A549 (cell line): ENCODE results near the gene ADAM19. TPM values are rescaled to one million over a fixed set of nuclear protein-coding genes. Genes with fewer than 3 reads are reported as not detected.

Experiments used
- ATAC-seq, 2 experiments: fragments of 200-7000 bp in 1 of 2; fragments of >200 bp in 1 of 2; cut with Nextera tagmentation in 1 of 2; cut with Tn5 transposase in 1 of 2; 3 replicates each; pipeline versions ENCODE4 v1.8.0 to v1.9.1; 2018 to 2020; ENCODE audit warnings: mild to moderate bottlenecking in 1 of 2, moderate library complexity in 1 of 2
- CTCF ChIA-PET: fragments of 300-600 bp; sonication (Branson Sonifier 250); formaldehyde crosslinking; extraction: SDS; loops from one replicate; lab custom pipeline; 2021; ENCODE audit warnings: antibody characterized with exemption, inconsistent platforms; lab: Yijun Ruan, JAX
- POLR2A ChIA-PET: fragments of 350-600 bp; formaldehyde crosslinking; extraction: SDS; loops from one replicate; lab custom pipeline; 2021; ENCODE audit warnings: antibody characterized with exemption, inconsistent platforms; lab: Yijun Ruan, JAX
- DNase-seq, 2 experiments: peaks; one replicate each; pipeline versions ENCODE4 v3.0.0 to v3.0.0-alpha.2; 2011 to 2016; ENCODE audit warnings: low read depth in 1 of 2, low spot score in 1 of 2
- FAIRE-seq: peaks from 2 replicates; lab custom pipeline; 2011; peaks lifted over from hg19 to GRCh38; lab: Jason Lieb, UNC
- H3K27ac ChIP-seq, 2 experiments: fragments of >200 bp; sonication (Bioruptor Twin); formaldehyde crosslinking; 3 replicates each; pipeline ENCODE4 v1.5.1; 2016 to 2017
- H3K4me1 ChIP-seq: fragments of >200 bp; sonication (Bioruptor Twin); formaldehyde crosslinking; 3 replicates; pipeline ENCODE4 v1.6.1; 2016
- H3K4me2 ChIP-seq: fragments of >200 bp; sonication (Bioruptor Twin); formaldehyde crosslinking; 3 replicates; pipeline ENCODE4 v1.6.1; 2016
- H3K4me3 ChIP-seq: fragments of >200 bp; sonication (Bioruptor Twin); formaldehyde crosslinking; 3 replicates; pipeline ENCODE4 v1.5.1; 2016
- H3K9me3 ChIP-seq: fragments of >200 bp; sonication (Bioruptor Twin); formaldehyde crosslinking; 3 replicates; pipeline ENCODE4 v1.6.1; 2016
- CBX2 ChIP-seq: fragments of 200-600 bp; sonication (generic); IDR thresholded peaks from 2 replicates; pipeline ENCODE4 v1.6.1; 2016; ENCODE audit warnings: low read depth, mild to moderate bottlenecking, borderline replicate concordance
- EHF ChIP-seq: fragments of 250-450 bp; sonication (Bioruptor Pico); IDR thresholded peaks from 2 replicates; pipeline ENCODE4 v1.5.0; 2020; ENCODE audit warnings: mild to moderate bottlenecking
- EHMT2 ChIP-seq: fragments of 200-600 bp; sonication (generic); IDR thresholded peaks from 2 replicates; pipeline ENCODE4 v1.6.1; 2016; ENCODE audit warnings: antibody characterized with exemption, low read depth, mild to moderate bottlenecking, moderate library complexity
- HDAC2 ChIP-seq: fragments of 200-600 bp; sonication (generic); IDR thresholded peaks from 2 replicates; pipeline ENCODE4 v1.6.1; 2016
- JUN ChIP-seq, 2 experiments: fragments of >200 bp; sonication (Bioruptor Twin); formaldehyde crosslinking; IDR thresholded peaks; 2 replicates in 1 of 2; 3 replicates in 1 of 2; pipeline ENCODE4 v1.6.1; 2016 to 2017
- JUNB ChIP-seq: fragments of >200 bp; sonication (Bioruptor Twin); formaldehyde crosslinking; IDR thresholded peaks from 2 replicates; pipeline ENCODE4 v1.6.1; 2016
- KDM1A ChIP-seq: fragments of 200-600 bp; sonication (generic); IDR thresholded peaks from 2 replicates; pipeline ENCODE4 v1.6.1; 2016; ENCODE audit warnings: low read depth, mild to moderate bottlenecking
- KDM5A ChIP-seq: fragments of 200-600 bp; sonication (generic); IDR thresholded peaks from 2 replicates; pipeline ENCODE4 v1.6.1; 2016; ENCODE audit warnings: antibody characterized with exemption, mild to moderate bottlenecking
- MAFK ChIP-seq: fragments of 450-650 bp; IDR thresholded peaks from 2 replicates; pipeline ENCODE4 v1.6.1; 2014; ENCODE audit not compliant: partially characterized antibody
- MAZ ChIP-seq: fragments of 150-350 bp; IDR thresholded peaks from 2 replicates; pipeline ENCODE4 v1.6.1; 2014; ENCODE audit warnings: antibody characterized with exemption, low read depth, low read length, borderline replicate concordance
- MYC ChIP-seq: IDR thresholded peaks from 2 replicates; pipeline ENCODE4 v1.6.1; 2012; ENCODE audit warnings: mild to moderate bottlenecking, inconsistent platforms, low read length, improper control_type of control experiment, borderline replicate concordance
- NPAS2 ChIP-seq: fragments of 250-450 bp; sonication (Bioruptor Pico); IDR thresholded peaks from 2 replicates; pipeline ENCODE4 v1.8.0; 2022; ENCODE audit warnings: mild to moderate bottlenecking, moderate library complexity, borderline replicate concordance
- POLR2A ChIP-seq: IDR thresholded peaks from 2 replicates; pipeline ENCODE4 v1.6.1; 2012; ENCODE audit warnings: mild to moderate bottlenecking, low read length
- POLR2AphosphoS2 ChIP-seq: conservative IDR thresholded peaks from 2 replicates; pipeline ENCODE4 v1.6.1; 2012; ENCODE audit warnings: low read length, improper control_type of control experiment, inconsistent platforms
- RFX5 ChIP-seq: fragments of 450-650 bp; IDR thresholded peaks from 2 replicates; pipeline ENCODE4 v1.7.1; 2014; ENCODE audit warnings: antibody characterized with exemption, mild to moderate bottlenecking, moderate library complexity
- RNF2 ChIP-seq: fragments of 200-600 bp; sonication (generic); IDR thresholded peaks from 2 replicates; pipeline ENCODE4 v1.6.1; 2016; ENCODE audit warnings: low read depth, mild to moderate bottlenecking, antibody characterized with exemption, moderate library complexity, borderline replicate concordance
- SREBF2 ChIP-seq: fragments of 450-650 bp; IDR thresholded peaks from 2 replicates; pipeline ENCODE4 v1.6.1; 2014; ENCODE audit warnings: mild to moderate bottlenecking, moderate library complexity
- TP53 ChIP-seq: fragments of 250-450 bp; sonication (Bioruptor Pico); IDR thresholded peaks from 2 replicates; pipeline ENCODE4 v1.5.0; 2021; ENCODE audit warnings: mild to moderate bottlenecking, moderate library complexity
- WGBS: methylation state at CpG from one replicate; pipeline ENCODE4 v1.1.6; 2017; ENCODE audit errors: missing lambda C conversion rate; 5-methylcytosine and 5-hydroxymethylcytosine counted together
- polyA plus RNA-seq, 4 experiments: library from polyadenylated mRNA; depleted of rRNA in 3 of 4; stranded (reverse); fragments of >200 nt; fragmentation: RNase III in 1 of 4; extraction: RNeasy Plus Mini Kit Qiagen cat#74134 plus additional on column Dnase treatment in 1 of 4; gene quantifications; 2 replicates in 3 of 4; 3 replicates in 1 of 4; pipeline ENCODE4 v1.2.3, GENCODE V29; 2011 to 2017
- TF ChIP-seq, protein P1 (sequence below): fragments of 450-650 bp; IDR thresholded peaks from 2 replicates; pipeline ENCODE4 v1.6.1; 2014; ENCODE audit warnings: antibody characterized with exemption
- TF ChIP-seq, protein P2 (sequence below): fragments of >200 bp; sonication (Bioruptor Twin); formaldehyde crosslinking; IDR thresholded peaks from 3 replicates; pipeline ENCODE4 v1.6.1; 2016
- TF ChIP-seq, protein P3 (sequence below): fragments of >200 bp; sonication (Bioruptor Twin); formaldehyde crosslinking; IDR thresholded peaks from 3 replicates; pipeline ENCODE4 v1.5.1; 2016
- TF ChIP-seq, protein P4 (sequence below): IDR thresholded peaks from 2 replicates; pipeline ENCODE4 v1.6.1; 2012
- TF ChIP-seq, protein P5 (sequence below): fragments of 200-600 bp; sonication (generic); IDR thresholded peaks from 2 replicates; pipeline ENCODE4 v1.6.1; 2016; ENCODE audit warnings: antibody characterized with exemption, mild to moderate bottlenecking, moderate library complexity
- TF ChIP-seq, protein P6 (sequence below): fragments of 150-350 bp; IDR thresholded peaks from 2 replicates; pipeline ENCODE4 v1.6.1; 2014; ENCODE audit warnings: low read depth, mild to moderate bottlenecking, low read length

Gene ADAM19
- polyA plus RNA-seq, 2 of the 4 experiments (the other 2 are of a cell fraction): 7.7 to 15.2 TPM

DNA sequence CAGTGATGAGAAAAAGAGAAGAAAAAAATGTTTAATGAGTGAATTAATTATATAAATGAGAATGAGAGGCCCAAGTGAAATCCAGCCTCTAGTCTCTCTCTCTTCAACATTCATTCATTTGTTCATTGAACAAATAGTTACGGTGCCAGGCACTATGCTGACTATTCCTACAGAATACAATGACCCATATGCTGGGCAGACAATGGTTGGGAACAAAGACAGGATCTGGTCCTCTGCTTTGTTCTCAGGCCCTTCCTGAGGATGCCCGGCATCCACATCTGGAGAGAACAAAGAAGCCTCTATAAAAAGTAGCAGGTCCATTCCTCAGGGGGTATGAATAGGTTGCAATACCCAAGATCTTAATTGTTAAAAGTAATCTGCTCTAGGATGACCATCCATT lies 6.9 kb downstream of the ADAM19 start:
- WGBS: 83% methylated on average over 2 of the region's 2 CpGs
- no peak for DNase-seq
- Histone ChIP-seq H3K4me2 (no peak overlapping the region), H3K4me3 (no peak overlapping the region), H3K9me3 (no peaks in the 10 kb centered on the region), H3K4me1 (0 out of 3 replicates have a peak, but pooled peaks cover under 1% of the 10 kb centered on the region), H3K27ac (no peak overlapping the region)
- ATAC-seq: no peak
- ChIA-PET POLR2A (interaction anchor here (0.6 kb wide), 1 partner anchor 463 kb away, joined by 4 read pairs; no protein-coding TSS in a partner anchor), CTCF (interaction anchor here (0.6 to 1.0 kb wide), 3 partner anchors 62 to 256 kb away, joined by 3 to 4 read pairs (median 3); no protein-coding TSS in a partner anchor)
- no peak for TF ChIP-seq KDM1A
- no peak for TF ChIP-seq JUNB
- no peak for TF ChIP-seq KDM5A
- TF ChIP-seq RNF2: no peak
- TF ChIP-seq, protein P1, sequence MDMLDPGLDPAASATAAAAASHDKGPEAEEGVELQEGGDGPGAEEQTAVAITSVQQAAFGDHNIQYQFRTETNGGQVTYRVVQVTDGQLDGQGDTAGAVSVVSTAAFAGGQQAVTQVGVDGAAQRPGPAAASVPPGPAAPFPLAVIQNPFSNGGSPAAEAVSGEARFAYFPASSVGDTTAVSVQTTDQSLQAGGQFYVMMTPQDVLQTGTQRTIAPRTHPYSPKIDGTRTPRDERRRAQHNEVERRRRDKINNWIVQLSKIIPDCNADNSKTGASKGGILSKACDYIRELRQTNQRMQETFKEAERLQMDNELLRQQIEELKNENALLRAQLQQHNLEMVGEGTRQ: no peak
- no peak for TF ChIP-seq JUN (IDR thresholded peaks at IDR 0.05)
- no peak for TF ChIP-seq RFX5
- TF ChIP-seq, protein P2, sequence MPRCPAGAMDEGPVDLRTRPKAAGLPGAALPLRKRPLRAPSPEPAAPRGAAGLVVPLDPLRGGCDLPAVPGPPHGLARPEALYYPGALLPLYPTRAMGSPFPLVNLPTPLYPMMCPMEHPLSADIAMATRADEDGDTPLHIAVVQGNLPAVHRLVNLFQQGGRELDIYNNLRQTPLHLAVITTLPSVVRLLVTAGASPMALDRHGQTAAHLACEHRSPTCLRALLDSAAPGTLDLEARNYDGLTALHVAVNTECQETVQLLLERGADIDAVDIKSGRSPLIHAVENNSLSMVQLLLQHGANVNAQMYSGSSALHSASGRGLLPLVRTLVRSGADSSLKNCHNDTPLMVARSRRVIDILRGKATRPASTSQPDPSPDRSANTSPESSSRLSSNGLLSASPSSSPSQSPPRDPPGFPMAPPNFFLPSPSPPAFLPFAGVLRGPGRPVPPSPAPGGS: no peak
- TF ChIP-seq MAFK: no peak
- TF ChIP-seq MAZ: no peak
- no peak for TF ChIP-seq CBX2
- FAIRE-seq: no peak

DNA sequence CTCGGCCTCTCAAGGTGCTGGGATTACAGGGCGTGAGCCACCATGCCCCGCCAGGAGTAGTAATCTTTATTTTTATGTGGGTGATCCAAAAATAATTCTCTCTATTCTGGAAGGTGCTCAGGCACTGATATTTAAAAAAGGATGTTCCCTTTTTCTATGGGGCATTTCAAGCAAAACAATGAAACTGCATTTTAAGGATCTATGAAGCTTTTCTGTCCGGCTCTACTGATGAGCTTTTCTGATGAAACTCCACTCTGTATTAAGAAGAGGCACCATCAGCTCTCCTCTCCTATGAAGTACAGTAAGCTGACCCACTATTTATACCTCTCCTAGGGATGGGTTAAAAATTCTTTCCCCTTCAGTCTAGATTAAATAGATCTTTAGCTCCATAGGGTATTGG lies 7.4 kb downstream of the ADAM19 start:
- ChIA-PET POLR2A (interaction anchor here (0.5 to 0.8 kb wide), 2 partner anchors 9 to 36 kb away, joined by 3 read pairs; no protein-coding TSS in a partner anchor), CTCF (interaction anchor here (0.7 kb wide), 1 partner anchor 63 kb away, joined by 3 read pairs; no protein-coding TSS in a partner anchor)
- 86% methylated on average over 4 of the region's 4 CpGs for WGBS
- FAIRE-seq (no peak), ATAC-seq (no peak), DNase-seq (no peak)
- H3K9me3 ChIP-seq: no peaks in the 10 kb centered on the region
- no peak overlapping the region for H3K27ac ChIP-seq
- H3K4me2 ChIP-seq: no peak overlapping the region
- no peak overlapping the region for H3K4me3 ChIP-seq
- 0 out of 3 replicates have a peak, but pooled peaks cover 3% of the 10 kb centered on the region for H3K4me1 ChIP-seq
- TF ChIP-seq, protein P3, sequence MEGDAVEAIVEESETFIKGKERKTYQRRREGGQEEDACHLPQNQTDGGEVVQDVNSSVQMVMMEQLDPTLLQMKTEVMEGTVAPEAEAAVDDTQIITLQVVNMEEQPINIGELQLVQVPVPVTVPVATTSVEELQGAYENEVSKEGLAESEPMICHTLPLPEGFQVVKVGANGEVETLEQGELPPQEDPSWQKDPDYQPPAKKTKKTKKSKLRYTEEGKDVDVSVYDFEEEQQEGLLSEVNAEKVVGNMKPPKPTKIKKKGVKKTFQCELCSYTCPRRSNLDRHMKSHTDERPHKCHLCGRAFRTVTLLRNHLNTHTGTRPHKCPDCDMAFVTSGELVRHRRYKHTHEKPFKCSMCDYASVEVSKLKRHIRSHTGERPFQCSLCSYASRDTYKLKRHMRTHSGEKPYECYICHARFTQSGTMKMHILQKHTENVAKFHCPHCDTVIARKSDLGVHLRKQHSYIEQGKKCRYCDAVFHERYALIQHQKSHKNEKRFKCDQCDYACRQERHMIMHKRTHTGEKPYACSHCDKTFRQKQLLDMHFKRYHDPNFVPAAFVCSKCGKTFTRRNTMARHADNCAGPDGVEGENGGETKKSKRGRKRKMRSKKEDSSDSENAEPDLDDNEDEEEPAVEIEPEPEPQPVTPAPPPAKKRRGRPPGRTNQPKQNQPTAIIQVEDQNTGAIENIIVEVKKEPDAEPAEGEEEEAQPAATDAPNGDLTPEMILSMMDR: no peak
- TF ChIP-seq SREBF2 (no peak), POLR2AphosphoS2 (no peak), EHMT2 (no peak)
- TF ChIP-seq, protein P4, sequence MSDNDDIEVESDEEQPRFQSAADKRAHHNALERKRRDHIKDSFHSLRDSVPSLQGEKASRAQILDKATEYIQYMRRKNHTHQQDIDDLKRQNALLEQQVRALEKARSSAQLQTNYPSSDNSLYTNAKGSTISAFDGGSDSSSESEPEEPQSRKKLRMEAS: no peak

DNA sequence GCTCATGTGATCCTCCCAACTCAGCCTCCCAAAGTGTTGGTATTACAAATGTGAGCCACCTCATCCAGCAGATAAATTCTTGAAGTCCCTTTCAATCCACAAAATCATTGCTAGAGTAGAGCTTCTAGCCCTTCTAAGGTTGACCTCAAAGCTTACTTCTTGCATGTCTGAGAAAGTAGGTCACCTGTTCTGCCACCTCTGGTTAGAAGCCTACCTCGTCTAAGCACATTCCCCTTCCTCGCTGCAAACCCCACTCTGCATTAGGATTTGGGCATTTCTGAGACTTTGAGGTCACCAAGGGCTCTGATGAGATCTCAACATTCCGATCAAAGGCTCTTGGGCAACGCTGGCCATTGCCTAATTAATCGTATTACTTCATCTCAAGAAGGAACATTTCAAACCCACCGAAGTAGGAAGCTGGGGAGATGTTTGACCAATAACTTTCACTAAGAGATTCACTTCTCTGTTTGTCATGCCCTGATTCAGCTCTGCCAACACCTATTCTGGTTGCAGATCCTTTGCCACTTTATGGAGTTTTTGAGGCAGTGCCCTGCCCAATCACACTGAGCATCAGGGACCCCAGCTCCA lies 8.6 kb downstream of the ADAM19 start:
- Histone ChIP-seq H3K27ac (no peak overlapping the region), H3K4me1 (0 out of 3 replicates have a peak, but pooled peaks cover 3% of the 10 kb centered on the region), H3K4me3 (no peak overlapping the region), H3K9me3 (no peaks in the 10 kb centered on the region), H3K4me2 (no peak overlapping the region)
- ATAC-seq: no peak
- ChIA-PET POLR2A (no interaction called here), CTCF (interaction anchor here (1.5 kb wide), 1 partner anchor 21 kb away, joined by 3 read pairs; no protein-coding TSS in a partner anchor)
- WGBS: 82% methylated on average over 6 of the region's 6 CpGs
- no peak for DNase-seq
- no peak for FAIRE-seq
- TF ChIP-seq MAZ (no peak), RNF2 (no peak), JUN (IDR thresholded peaks at IDR 0.05) (no peak), EHF (no peak), HDAC2 (no peak), NPAS2 (CRISPR knock-in tag) (no peak), MYC (no peak), MAFK (no peak), TP53 (CRISPR knock-in tag) (no peak), POLR2A (no peak)
- TF ChIP-seq, protein P5, sequence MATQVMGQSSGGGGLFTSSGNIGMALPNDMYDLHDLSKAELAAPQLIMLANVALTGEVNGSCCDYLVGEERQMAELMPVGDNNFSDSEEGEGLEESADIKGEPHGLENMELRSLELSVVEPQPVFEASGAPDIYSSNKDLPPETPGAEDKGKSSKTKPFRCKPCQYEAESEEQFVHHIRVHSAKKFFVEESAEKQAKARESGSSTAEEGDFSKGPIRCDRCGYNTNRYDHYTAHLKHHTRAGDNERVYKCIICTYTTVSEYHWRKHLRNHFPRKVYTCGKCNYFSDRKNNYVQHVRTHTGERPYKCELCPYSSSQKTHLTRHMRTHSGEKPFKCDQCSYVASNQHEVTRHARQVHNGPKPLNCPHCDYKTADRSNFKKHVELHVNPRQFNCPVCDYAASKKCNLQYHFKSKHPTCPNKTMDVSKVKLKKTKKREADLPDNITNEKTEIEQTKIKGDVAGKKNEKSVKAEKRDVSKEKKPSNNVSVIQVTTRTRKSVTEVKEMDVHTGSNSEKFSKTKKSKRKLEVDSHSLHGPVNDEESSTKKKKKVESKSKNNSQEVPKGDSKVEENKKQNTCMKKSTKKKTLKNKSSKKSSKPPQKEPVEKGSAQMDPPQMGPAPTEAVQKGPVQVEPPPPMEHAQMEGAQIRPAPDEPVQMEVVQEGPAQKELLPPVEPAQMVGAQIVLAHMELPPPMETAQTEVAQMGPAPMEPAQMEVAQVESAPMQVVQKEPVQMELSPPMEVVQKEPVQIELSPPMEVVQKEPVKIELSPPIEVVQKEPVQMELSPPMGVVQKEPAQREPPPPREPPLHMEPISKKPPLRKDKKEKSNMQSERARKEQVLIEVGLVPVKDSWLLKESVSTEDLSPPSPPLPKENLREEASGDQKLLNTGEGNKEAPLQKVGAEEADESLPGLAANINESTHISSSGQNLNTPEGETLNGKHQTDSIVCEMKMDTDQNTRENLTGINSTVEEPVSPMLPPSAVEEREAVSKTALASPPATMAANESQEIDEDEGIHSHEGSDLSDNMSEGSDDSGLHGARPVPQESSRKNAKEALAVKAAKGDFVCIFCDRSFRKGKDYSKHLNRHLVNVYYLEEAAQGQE: no peak
- TF ChIP-seq, protein P6, sequence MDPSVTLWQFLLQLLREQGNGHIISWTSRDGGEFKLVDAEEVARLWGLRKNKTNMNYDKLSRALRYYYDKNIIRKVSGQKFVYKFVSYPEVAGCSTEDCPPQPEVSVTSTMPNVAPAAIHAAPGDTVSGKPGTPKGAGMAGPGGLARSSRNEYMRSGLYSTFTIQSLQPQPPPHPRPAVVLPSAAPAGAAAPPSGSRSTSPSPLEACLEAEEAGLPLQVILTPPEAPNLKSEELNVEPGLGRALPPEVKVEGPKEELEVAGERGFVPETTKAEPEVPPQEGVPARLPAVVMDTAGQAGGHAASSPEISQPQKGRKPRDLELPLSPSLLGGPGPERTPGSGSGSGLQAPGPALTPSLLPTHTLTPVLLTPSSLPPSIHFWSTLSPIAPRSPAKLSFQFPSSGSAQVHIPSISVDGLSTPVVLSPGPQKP: no peak
